Testis (tissue), 3 donors: ENCODE results near the gene ESYT1. TPM values are rescaled to one million over a fixed set of nuclear protein-coding genes. Genes with fewer than 3 reads are reported as not detected.
A peak's percentile ranks its signal among the peaks of the same experiment; 100 is the strongest.

Experiments used
- DNase-seq: peaks from one replicate; pipeline ENCODE4 v3.0.0-alpha.2; 2019
- H3K27ac ChIP-seq, 2 donors: fragments of 200-600 bp; sonication (generic); one replicate each; pipeline ENCODE4 v1.5.1; 2019
- H3K27me3 ChIP-seq: fragments of 200-600 bp; sonication (generic); one replicate; pipeline ENCODE4 v1.5.1; 2019
- H3K36me3 ChIP-seq: fragments of 200-600 bp; sonication (generic); one replicate; pipeline ENCODE4 v1.5.1; 2017; ENCODE audit warnings: low read depth; ENCODE audit errors: missing control alignments
- H3K4me1 ChIP-seq: fragments of 200-600 bp; sonication (generic); one replicate; pipeline ENCODE4 v1.5.1; 2019
- H3K4me3 ChIP-seq, 2 donors: fragments of 200-600 bp; sonication (generic); one replicate each; pipeline ENCODE4 v1.5.1; 2017 to 2019
- H3K9me3 ChIP-seq: fragments of 200-600 bp; sonication (generic); one replicate; pipeline ENCODE4 v1.5.1; 2017
- CTCF ChIP-seq, 3 experiments: fragments of 450-650 bp in 2 of 3; fragments of 200-600 bp in 1 of 3; sonication (generic) in 1 of 3; IDR thresholded peaks; one replicate each; pipeline ENCODE4 v1.5.1; 2016 to 2019; ENCODE audit warnings: antibody characterized with exemption in 3 of 3, mild to moderate bottlenecking in 2 of 3, moderate library complexity in 1 of 3
- POLR2A ChIP-seq: fragments of 450-650 bp; IDR thresholded peaks from one replicate; pipeline ENCODE4 v1.6.1; 2017; ENCODE audit warnings: antibody characterized with exemption, mild to moderate bottlenecking, moderate library complexity
- WGBS, 2 donors: methylation state at CpG; one replicate each; pipeline ENCODE4 v1.1.5; 2018; 5-methylcytosine and 5-hydroxymethylcytosine counted together
- intact Hi-C: fragments of 100-400 bp; cut with DNase I; formaldehyde crosslinking; loops from one replicate; pipeline ENCODE4 v1.15.1; 2023; ENCODE audit warnings: low total_unique reads
- polyA plus RNA-seq: library from polyadenylated mRNA; stranded (reverse); fragments of 350-450 nt; fragmentation: Illumina TruSeq; extraction: RNeasy Lipid Tissue Mini Kit (QIAGEN cat#74804); gene quantifications from one replicate; pipeline ENCODE4 v1.2.3, GENCODE V29; 2014; ENCODE audit warnings: low read depth, low replicate concordance; ENCODE audit not compliant: insufficient read depth
- total RNA-seq, 2 donors: library from RNA; depleted of rRNA; stranded (reverse); fragments of >200 nt; gene quantifications; one replicate each; pipeline ENCODE4 v1.2.3, GENCODE V29; 2016

Gene ESYT1
- total and polyA plus RNA-seq, 3 donors from 2014 or later = 50.8 to 99.8 (median 72.0) TPM

- no peaks in the 10 kb centered on the region for H3K9me3 ChIP-seq
- intact Hi-C loops = no loop called here
- H3K4me1 ChIP-seq = peaks cover 17% of the 10 kb centered on the region
- no peak for DNase-seq
- H3K4me3 ChIP-seq = no peak overlapping the region
- H3K27me3 ChIP-seq = no peaks in the 10 kb centered on the region
- H3K27ac ChIP-seq = peak overlapping the region in 1 of 2 donors; percentile 53
- WGBS, 2 donors = 75 to 77% methylated on average over 8 of the region's 8 CpGs
- no peak for TF ChIP-seq CTCF (IDR thresholded peaks at IDR 0.05)
- TF ChIP-seq POLR2A = no peak
- H3K36me3 ChIP-seq = no peaks in the 10 kb centered on the region
Observed at GRCh38 chr12:56143870-56144269, 15.8 kb downstream of the ESYT1 start.

DNA sequence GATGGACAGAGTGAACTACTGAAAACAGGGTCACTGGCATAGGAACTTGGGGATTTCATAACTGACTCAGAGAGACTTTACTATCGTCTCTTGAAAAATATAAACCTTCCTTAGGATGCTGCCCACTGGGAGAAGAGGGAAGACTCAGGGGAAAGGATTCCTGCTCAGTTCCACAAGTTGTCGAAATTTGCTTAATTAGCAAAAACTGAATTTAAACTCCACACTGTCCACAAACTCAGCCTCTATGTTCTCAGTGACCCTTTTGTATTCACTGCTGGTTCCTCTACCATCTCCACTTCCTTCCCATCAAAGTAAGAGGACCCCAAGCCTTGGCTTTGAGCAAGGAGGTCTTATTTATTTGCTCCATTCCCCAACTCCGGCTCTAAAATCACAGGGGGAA is 17.1 kb downstream of the ESYT1 start:
- Histone ChIP-seq H3K4me3 (no peak overlapping the region), H3K36me3 (no peaks in the 10 kb centered on the region), H3K27me3 (no peaks in the 10 kb centered on the region), H3K9me3 (no peaks in the 10 kb centered on the region), H3K27ac (peak overlapping the region in 1 of 2 donors; percentile 20), H3K4me1 (peaks cover 17% of the 10 kb centered on the region)
- DNase-seq = no peak
- TF ChIP-seq CTCF (IDR thresholded peaks at IDR 0.05) (no peak), POLR2A (no peak)
- 73 to 78% methylated on average over 3 of the region's 3 CpGs for WGBS, 2 donors
- intact Hi-C loops = no loop called here

GRCh38 chr12:56146492-56147460 is 18.7 kb downstream of the ESYT1 start:
- WGBS, 2 donors = 51 to 57% methylated on average over 12 to 13 of the region's 13 CpGs
- no peak for TF ChIP-seq POLR2A
- TF ChIP-seq CTCF (IDR thresholded peaks at IDR 0.05) = no peak

GRCh38 chr12:56150563-56150962 is 22.5 kb downstream of the ESYT1 start:
- H3K9me3 ChIP-seq = no peaks in the 10 kb centered on the region
- intact Hi-C loops = no loop called here
- no peaks in the 10 kb centered on the region for H3K36me3 ChIP-seq
- TF ChIP-seq CTCF (IDR thresholded peaks at IDR 0.05) (no peak), POLR2A (no peak)
- H3K27me3 ChIP-seq = no peaks in the 10 kb centered on the region
- 62 to 63% methylated on average over 3 of the region's 3 CpGs for WGBS, 2 donors
- no peak overlapping the region for H3K4me3 ChIP-seq
- DNase-seq = no peak
- peaks cover 34% of the 10 kb centered on the region for H3K4me1 ChIP-seq
- H3K27ac ChIP-seq = no peak overlapping the region

More at GRCh38 chr12:56146492-56147460, 18.7 kb downstream of the ESYT1 start:
- H3K9me3 ChIP-seq = no peaks in the 10 kb centered on the region
- no peaks in the 10 kb centered on the region for H3K36me3 ChIP-seq
- peaks cover 22% of the 10 kb centered on the region for H3K4me1 ChIP-seq
- no peaks in the 10 kb centered on the region for H3K27me3 ChIP-seq
- intact Hi-C loops = no loop called here
- peak overlapping the region; percentile 65 to 77 for H3K27ac ChIP-seq
- peak; percentile 45 for DNase-seq
- no peak overlapping the region for H3K4me3 ChIP-seq
